ENCODE measurements around the gene NINJ1.

- no peak for TF ChIP-seq TAF1 (IDR thresholded peaks at IDR 0.05; ENCODE audit: borderline replicate concordance, insufficient read depth, low read length)
- no peak for TF ChIP-seq POLR2AphosphoS5 (IDR thresholded peaks at IDR 0.05; ENCODE audit: low read depth, low read length)
- no peak for TF ChIP-seq REST (IDR thresholded peaks at IDR 0.05; ENCODE audit: insufficient read depth in 1 of 2, low read depth in 2 of 2, low read length in 2 of 2)
- no peak for TF ChIP-seq SIN3A (IDR thresholded peaks at IDR 0.05; ENCODE audit: borderline replicate concordance, insufficient read depth, low read length)
- no peak for TF ChIP-seq FOXP2 (optimal IDR thresholded peaks at IDR 0.05; ENCODE audit: borderline replicate concordance, extremely low read depth, extremely low read length, insufficient read depth)
Measured at GRCh38 chr9:93091453-93092081, 42.5 kb downstream of the NINJ1 start.
